Nephron (organoid): ENCODE data around the gene FOXL3.

Source experiments
- H3K27ac Mint-ChIP-seq, 3 experiments: 2 replicates each; pipeline ENCODE4 v1.8.0; 2020; ENCODE audit warnings: mixed read lengths in 3 of 3, mild to moderate bottlenecking in 2 of 3, moderate library complexity in 1 of 3
- H3K27me3 Mint-ChIP-seq: 2 replicates; pipeline ENCODE4 v1.8.0; 2021; ENCODE audit warnings: low read depth, mild to moderate bottlenecking, moderate library complexity, mixed read lengths
- H3K36me3 Mint-ChIP-seq: 2 replicates; pipeline ENCODE4 v1.8.0; 2020; ENCODE audit warnings: low read depth, mixed read lengths
- H3K4me1 Mint-ChIP-seq: 2 replicates; pipeline ENCODE4 v1.8.0; 2020; ENCODE audit warnings: mixed read lengths
- H3K4me3 Mint-ChIP-seq, 3 experiments: 2 replicates each; pipeline ENCODE4 v1.8.0; 2020; ENCODE audit warnings: mild to moderate bottlenecking in 3 of 3, mixed read lengths in 3 of 3, moderate library complexity in 2 of 3
- H3K9me3 Mint-ChIP-seq: 2 replicates; pipeline ENCODE4 v1.8.0; 2020; ENCODE audit warnings: mixed read lengths
- TF ChIP-seq, protein P1 (sequence below), 3 experiments: fragments of 200-600 bp; sonication (generic); IDR thresholded peaks; one replicate each; pipeline ENCODE4 v1.5.0; 2021; ENCODE audit warnings: antibody characterized with exemption in 3 of 3; ENCODE audit not compliant: unreplicated experiment in 3 of 3

The FOXL3 gene

GRCh38 chr7:278081-278480, 11.9 kb upstream of the FOXL3 start:
- Mint-ChIP-seq H3K36me3 (peaks cover 7% of the 10 kb centered on the region), H3K27me3 (peaks cover 16% of the 10 kb centered on the region), H3K27ac (no peak overlapping the region), H3K9me3 (peaks cover 42% of the 10 kb centered on the region), H3K4me3 (no peak overlapping the region), H3K4me1 (no peaks in the 10 kb centered on the region)
- TF ChIP-seq, protein P1, sequence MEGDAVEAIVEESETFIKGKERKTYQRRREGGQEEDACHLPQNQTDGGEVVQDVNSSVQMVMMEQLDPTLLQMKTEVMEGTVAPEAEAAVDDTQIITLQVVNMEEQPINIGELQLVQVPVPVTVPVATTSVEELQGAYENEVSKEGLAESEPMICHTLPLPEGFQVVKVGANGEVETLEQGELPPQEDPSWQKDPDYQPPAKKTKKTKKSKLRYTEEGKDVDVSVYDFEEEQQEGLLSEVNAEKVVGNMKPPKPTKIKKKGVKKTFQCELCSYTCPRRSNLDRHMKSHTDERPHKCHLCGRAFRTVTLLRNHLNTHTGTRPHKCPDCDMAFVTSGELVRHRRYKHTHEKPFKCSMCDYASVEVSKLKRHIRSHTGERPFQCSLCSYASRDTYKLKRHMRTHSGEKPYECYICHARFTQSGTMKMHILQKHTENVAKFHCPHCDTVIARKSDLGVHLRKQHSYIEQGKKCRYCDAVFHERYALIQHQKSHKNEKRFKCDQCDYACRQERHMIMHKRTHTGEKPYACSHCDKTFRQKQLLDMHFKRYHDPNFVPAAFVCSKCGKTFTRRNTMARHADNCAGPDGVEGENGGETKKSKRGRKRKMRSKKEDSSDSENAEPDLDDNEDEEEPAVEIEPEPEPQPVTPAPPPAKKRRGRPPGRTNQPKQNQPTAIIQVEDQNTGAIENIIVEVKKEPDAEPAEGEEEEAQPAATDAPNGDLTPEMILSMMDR (IDR thresholded peaks at IDR 0.05; ENCODE audit: unreplicated experiment in 3 of 3) = no peak

DNA sequence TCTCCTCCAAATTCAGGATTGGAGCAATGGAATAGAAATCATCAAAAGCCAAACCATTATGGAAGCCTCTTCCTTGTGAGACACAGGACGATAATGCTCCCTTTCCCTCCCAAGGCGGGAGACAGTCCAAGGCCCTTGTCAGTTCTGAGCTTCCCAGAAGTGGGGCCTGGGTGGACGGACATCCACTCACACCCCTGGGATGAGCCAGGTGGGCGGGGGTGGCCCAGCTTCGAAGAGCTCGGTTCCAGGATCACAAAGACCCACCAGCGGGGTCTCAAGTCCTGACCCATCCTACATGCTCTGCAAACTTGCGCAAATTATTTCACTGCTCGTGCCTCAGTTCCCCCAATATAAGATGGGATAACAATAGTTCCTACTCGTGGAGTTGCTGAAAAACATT, 10.1 kb upstream of the FOXL3 start:
- Mint-ChIP-seq H3K27me3 (peaks cover 31% of the 10 kb centered on the region), H3K4me3 (no peak overlapping the region)
- TF ChIP-seq, protein P1 (IDR thresholded peaks at IDR 0.05; ENCODE audit: unreplicated experiment in 3 of 3) = no peak

GRCh38 chr7:280461-280860, 9.5 kb upstream of the FOXL3 start:
- H3K36me3 Mint-ChIP-seq = no peaks in the 10 kb centered on the region
- no peak overlapping the region for H3K27ac Mint-ChIP-seq
- peaks cover 19% of the 10 kb centered on the region for H3K9me3 Mint-ChIP-seq
- no peak overlapping the region for H3K4me3 Mint-ChIP-seq
- H3K4me1 Mint-ChIP-seq = no peaks in the 10 kb centered on the region
- peaks cover 36% of the 10 kb centered on the region for H3K27me3 Mint-ChIP-seq
- TF ChIP-seq, protein P1 (IDR thresholded peaks at IDR 0.05; ENCODE audit: unreplicated experiment in 3 of 3) = no peak

More for the DNA sequence above, 10.1 kb upstream of the FOXL3 start:
- Mint-ChIP-seq H3K9me3 (peaks cover 25% of the 10 kb centered on the region), H3K27ac (no peak overlapping the region), H3K4me1 (no peaks in the 10 kb centered on the region), H3K36me3 (no peaks in the 10 kb centered on the region)

DNA sequence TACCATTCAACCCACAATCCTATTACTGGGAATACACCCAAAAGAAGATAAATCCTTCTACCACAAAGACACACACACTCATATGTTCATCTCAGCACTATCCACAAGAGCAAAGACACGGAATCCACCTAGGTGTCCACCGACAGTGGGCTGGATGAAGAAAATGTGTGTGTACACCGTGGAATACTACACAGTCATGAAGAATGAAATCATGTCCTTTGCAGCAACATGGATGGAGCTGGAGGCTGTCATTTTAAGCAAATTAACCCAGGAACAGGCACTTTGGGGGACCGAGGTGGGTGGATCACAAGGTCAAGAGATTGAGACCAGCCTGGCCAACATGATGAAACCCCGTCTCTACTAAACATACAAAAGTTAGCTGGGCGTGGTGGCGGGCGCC, 8.3 kb upstream of the FOXL3 start:
- Mint-ChIP-seq H3K4me3 (no peak overlapping the region), H3K9me3 (peaks cover 17% of the 10 kb centered on the region), H3K4me1 (no peaks in the 10 kb centered on the region), H3K27me3 (peaks cover 45% of the 10 kb centered on the region), H3K36me3 (no peaks in the 10 kb centered on the region), H3K27ac (no peak overlapping the region)
- TF ChIP-seq, protein P1 (IDR thresholded peaks at IDR 0.05; ENCODE audit: unreplicated experiment in 3 of 3) = no peak

DNA sequence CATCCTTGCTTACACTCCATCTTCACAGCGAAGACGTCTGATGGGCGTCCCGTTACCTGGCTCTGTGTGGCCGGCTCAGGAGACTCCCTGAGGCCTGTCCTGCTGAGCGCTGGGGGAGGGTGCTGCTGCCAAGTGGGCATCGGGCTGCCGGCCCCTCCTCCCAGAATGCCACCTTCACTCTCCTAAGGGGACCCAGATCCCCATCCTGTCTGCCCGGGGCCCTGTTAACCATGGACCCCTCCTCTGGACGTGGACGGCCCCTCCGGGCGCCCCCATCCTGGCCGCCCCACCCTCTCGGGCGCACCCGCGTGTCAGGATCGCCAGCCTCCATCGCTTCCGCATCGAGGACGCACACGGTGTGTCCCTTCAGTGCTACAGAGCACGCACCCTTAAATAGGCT, 7.3 kb upstream of the FOXL3 start:
- Mint-ChIP-seq H3K36me3 (no peaks in the 10 kb centered on the region), H3K27me3 (peaks cover 50% of the 10 kb centered on the region), H3K27ac (no peak overlapping the region), H3K4me3 (no peak overlapping the region), H3K4me1 (no peaks in the 10 kb centered on the region), H3K9me3 (peaks cover 13% of the 10 kb centered on the region)
- TF ChIP-seq, protein P1 (IDR thresholded peaks at IDR 0.05; ENCODE audit: unreplicated experiment in 3 of 3) = no peak
